SK-N-SH (cell line): Measurements from ENCODE around the gene CAPNS2. TPM values are rescaled to one million over a fixed set of nuclear protein-coding genes. Genes with fewer than 3 reads are reported as not detected.

Experiments
- CTCF ChIA-PET: fragments of 300-600, 350-600 bp; formaldehyde crosslinking; extraction: SDS; loops from one replicate; lab custom pipeline; 2021; lab: Yijun Ruan, JAX
- POLR2A ChIA-PET: fragments of 350-600 bp; sonication (Branson Sonifier 250); formaldehyde crosslinking; extraction: SDS; loops from one replicate; lab custom pipeline; 2020; ENCODE audit warnings: antibody characterized with exemption, inconsistent platforms; lab: Yijun Ruan, JAX
- DNase-seq: peaks from one replicate; pipeline ENCODE4 v3.0.0; 2012
- H2AFZ ChIP-seq: fragments of 200-600 bp; sonication (generic); 2 replicates; pipeline ENCODE4 v1.8.1; 2016; ENCODE audit warnings: antibody characterized with exemption, mild to moderate bottlenecking, low read depth
- H3F3A ChIP-seq: fragments of 200-600 bp; sonication (generic); replicated peaks from 2 replicates; pipeline ENCODE3; 2016; ENCODE audit warnings: antibody characterized with exemption, mild to moderate bottlenecking; ENCODE audit not compliant: insufficient read depth
- H3K27ac ChIP-seq, 2 experiments: fragments of 200-500 bp in 1 of 2; fragments of 200-600 bp in 1 of 2; sonication (Bioruptor generic) in 1 of 2; sonication (generic), shearing (Covaris generic) in 1 of 2; 2 replicates each; pipeline versions ENCODE4 v1.5.1 to v1.6.1; 2014 to 2016; ENCODE audit warnings: low read depth in 2 of 2, inconsistent platforms in 1 of 2, low read length in 1 of 2, mild to moderate bottlenecking in 1 of 2, mixed read lengths in 1 of 2
- H3K27me3 ChIP-seq: fragments of 200-600 bp; sonication (generic), shearing (Covaris generic); 2 replicates; pipeline ENCODE4 v1.6.1; 2016; ENCODE audit warnings: mixed run types; ENCODE audit not compliant: insufficient read depth
- H3K36me3 ChIP-seq, 2 experiments: fragments of 200-500 bp in 1 of 2; fragments of 200-600 bp in 1 of 2; sonication (Bioruptor generic) in 1 of 2; sonication (generic) in 1 of 2; replicated peaks in 1 of 2; 2 replicates each; pipeline versions ENCODE3 to v1.5.1; 2014 to 2016; ENCODE audit warnings: low read length in 1 of 2, mild to moderate bottlenecking in 1 of 2; ENCODE audit not compliant: insufficient read depth in 2 of 2, control insufficient read depth in 1 of 2
- H3K4me1 ChIP-seq, 2 experiments: fragments of 200-500 bp in 1 of 2; fragments of 200-600 bp in 1 of 2; sonication (Bioruptor generic) in 1 of 2; sonication (generic), shearing (Covaris generic) in 1 of 2; 2 replicates each; pipeline versions ENCODE4 v1.5.1 to v1.6.1; 2014 to 2016; ENCODE audit warnings: low read depth in 1 of 2, low read length in 1 of 2, mixed run types in 1 of 2; ENCODE audit not compliant: insufficient read depth in 2 of 2, control insufficient read depth in 1 of 2
- H3K4me2 ChIP-seq: fragments of 200-600 bp; sonication (generic), shearing (Covaris generic); 2 replicates; pipeline ENCODE4 v1.6.1; 2017; ENCODE audit warnings: mixed run types
- H3K4me3 ChIP-seq, 2 experiments: fragments of 200-500 bp in 1 of 2; fragments of 200-600 bp in 1 of 2; sonication (Bioruptor generic) in 1 of 2; sonication (generic), shearing (Covaris generic) in 1 of 2; 2 replicates each; pipeline versions ENCODE4 v1.5.1 to v1.8.1; 2014 to 2016; ENCODE audit warnings: low read depth in 2 of 2, inconsistent platforms in 1 of 2, low read length in 1 of 2, mild to moderate bottlenecking in 1 of 2, mixed read lengths in 1 of 2, moderate library complexity in 1 of 2
- H3K79me2 ChIP-seq: fragments of 200-600 bp; sonication (generic); 2 replicates; pipeline ENCODE4 v1.8.1; 2017; ENCODE audit warnings: mild to moderate bottlenecking; ENCODE audit not compliant: insufficient read depth
- H3K9ac ChIP-seq: fragments of 200-600 bp; sonication (generic); 2 replicates; pipeline ENCODE4 v1.6.1; 2017; ENCODE audit warnings: mixed run types
- H3K9me2 ChIP-seq: fragments of 200-600 bp; sonication (generic); 2 replicates; pipeline ENCODE4 v1.6.1; 2017; ENCODE audit warnings: mixed run types
- H3K9me3 ChIP-seq: fragments of 200-600 bp; sonication (generic); 2 replicates; pipeline ENCODE4 v1.6.1; 2017; ENCODE audit warnings: mixed run types, mild to moderate bottlenecking, moderate library complexity
- H4K20me1 ChIP-seq: fragments of 200-600 bp; sonication (generic); 2 replicates; pipeline ENCODE4 v1.6.1; 2017; ENCODE audit warnings: mild to moderate bottlenecking, mixed run types; ENCODE audit not compliant: insufficient read depth
- CHD2 ChIP-seq: fragments of 150-350 bp; IDR thresholded peaks from 2 replicates; pipeline ENCODE4 v1.6.1; 2018; ENCODE audit warnings: low read length; ENCODE audit not compliant: partially characterized antibody
- CTCF ChIP-seq: fragments of 200-600 bp; sonication (generic); IDR thresholded peaks from 2 replicates; pipeline ENCODE4 v1.6.1; 2017; ENCODE audit warnings: antibody characterized with exemption, mild to moderate bottlenecking, moderate library complexity
- ELF1 ChIP-seq: IDR thresholded peaks from 2 replicates; pipeline ENCODE4 v1.4.0; 2012
- EP300 ChIP-seq, 2 experiments: IDR thresholded peaks; 2 replicates each; pipeline versions ENCODE4 v1.4.0 to v1.6.1; 2012; ENCODE audit warnings: borderline replicate concordance in 1 of 2, low read depth in 1 of 2, low read length in 1 of 2
- EZH2phosphoT487 ChIP-seq: fragments of 200-600 bp; sonication (generic); IDR thresholded peaks from 2 replicates; pipeline ENCODE4 v1.6.1; 2017; ENCODE audit warnings: low read depth, mixed run types, mild to moderate bottlenecking, antibody characterized with exemption, moderate library complexity, borderline replicate concordance
- FOSL2 ChIP-seq: IDR thresholded peaks from 2 replicates; pipeline ENCODE4 v1.4.0; 2012; ENCODE audit warnings: low read depth, mild to moderate bottlenecking, moderate library complexity, borderline replicate concordance
- GABPA ChIP-seq: IDR thresholded peaks from 2 replicates; pipeline ENCODE4 v1.4.0; 2012; ENCODE audit warnings: low read depth, mild to moderate bottlenecking
- GATA2 ChIP-seq: sonication (generic); formaldehyde crosslinking; IDR thresholded peaks from 2 replicates; pipeline ENCODE4 v1.5.0; 2020; ENCODE audit warnings: mild to moderate bottlenecking, missing genetic modification reagents
- IRF3 ChIP-seq: fragments of 150-350 bp; IDR thresholded peaks from 2 replicates; pipeline ENCODE4 v1.6.1; 2016; ENCODE audit warnings: mild to moderate bottlenecking, low read depth, low read length
- MEF2A ChIP-seq: IDR thresholded peaks from 2 replicates; pipeline ENCODE4 v1.4.0; 2012; ENCODE audit warnings: low read depth, borderline replicate concordance
- MXI1 ChIP-seq: IDR thresholded peaks from 2 replicates; pipeline ENCODE4 v1.6.1; 2012; ENCODE audit warnings: mild to moderate bottlenecking, low read depth, low read length, improper control_type of control experiment
- NRF1 ChIP-seq: IDR thresholded peaks from 2 replicates; pipeline ENCODE4 v1.6.1; 2012; ENCODE audit warnings: low read depth, mild to moderate bottlenecking, low read length
- RAD21 ChIP-seq: IDR thresholded peaks from 2 replicates; pipeline ENCODE4 v1.6.1; 2012; ENCODE audit warnings: mild to moderate bottlenecking, low read length
- RCOR1 ChIP-seq: fragments of 150-350 bp; IDR thresholded peaks from 2 replicates; pipeline ENCODE4 v1.6.1; 2017; ENCODE audit warnings: antibody characterized with exemption, low read length
- RFX5 ChIP-seq: IDR thresholded peaks from 2 replicates; pipeline ENCODE4 v1.6.1; 2012; ENCODE audit warnings: mild to moderate bottlenecking, improper control_type of control experiment, low read length
- RXRA ChIP-seq: IDR thresholded peaks from 2 replicates; pipeline ENCODE4 v1.4.0; 2012; ENCODE audit warnings: low read depth, mild to moderate bottlenecking, borderline replicate concordance
- TAF1 ChIP-seq: IDR thresholded peaks from 2 replicates; pipeline ENCODE4 v1.6.1; 2012; ENCODE audit warnings: low read depth, mild to moderate bottlenecking, low read length, moderate library complexity, borderline replicate concordance
- ZBTB33 ChIP-seq: IDR thresholded peaks from 2 replicates; pipeline ENCODE4 v1.4.0; 2012; ENCODE audit warnings: low read depth, borderline replicate concordance
- WGBS: methylation state at CpG from one replicate; pipeline ENCODE4 v1.1.6; 2017; ENCODE audit warnings: low lambda C conversion rate; 5-methylcytosine and 5-hydroxymethylcytosine counted together
- polyA plus RNA-seq, 3 experiments: library from polyadenylated mRNA; depleted of rRNA; stranded (reverse); fragments of >200 nt; gene quantifications; 2 replicates each; pipeline ENCODE4 v1.2.3, GENCODE V29; 2012

CAPNS2 gene
- polyA plus RNA-seq, 1 of the 3 experiments (the other 2 are of a cell fraction), result 0.13 TPM

GRCh38 chr16:55529018-55529417 is 37.5 kb upstream of the CAPNS2 start (continued):
- TF ChIP-seq IRF3, result no peak
- no peak for TF ChIP-seq FOSL2
- no peak for TF ChIP-seq EZH2phosphoT487
- TF ChIP-seq EP300 (IDR thresholded peaks at IDR 0.05; ENCODE audit: borderline replicate concordance in 1 of 2, low read depth in 1 of 2, low read length in 1 of 2), result no peak
- TF ChIP-seq GABPA, result no peak
- no peak for TF ChIP-seq TAF1
- no peak for TF ChIP-seq GATA2 (CRISPR knock-in tag)
- no peak for TF ChIP-seq RAD21
- TF ChIP-seq RFX5, result no peak
- TF ChIP-seq NRF1, result no peak
- no peak for TF ChIP-seq RXRA
- no peak for TF ChIP-seq CTCF
- TF ChIP-seq, all 33 proteins: peak for 0

GRCh38 chr16:55530316-55530856 is 36.1 kb upstream of the CAPNS2 start:
- Histone ChIP-seq H3K4me1 (peaks cover 0 to 2% of the 10 kb centered on the region in 2 experiments; a peak in 2 of 4 replicates), H3K27ac (no peak overlapping the region), H3K79me2 (no peaks in the 10 kb centered on the region), H3K36me3 (peaks cover 74 to 78% of the 10 kb centered on the region in 2 experiments), H3K9ac (no peak overlapping the region), H2AFZ (no peak overlapping the region), H3K9me2 (no peaks in the 10 kb centered on the region), H3F3A (peaks cover 11% of the 10 kb centered on the region), H3K4me3 (no peak overlapping the region), H4K20me1 (no peaks in the 10 kb centered on the region), H3K9me3 (no peaks in the 10 kb centered on the region), H3K27me3 (no peaks in the 10 kb centered on the region), H3K4me2 (no peak overlapping the region)
- WGBS, result 95% methylated on average over 1 of the region's 1 CpG
- ChIA-PET CTCF (interaction anchor here (1.1 to 1.7 kb wide), 5 partner anchors 14 to 172 kb away, joined by 3 to 7 read pairs (median 4); no protein-coding TSS in a partner anchor), POLR2A (no interaction called here)
- TF ChIP-seq ELF1 (no peak), MEF2A (no peak), EZH2phosphoT487 (no peak), TAF1 (no peak), ZBTB33 (no peak), RCOR1 (no peak), EP300 (IDR thresholded peaks at IDR 0.05; ENCODE audit: borderline replicate concordance in 1 of 2, low read depth in 1 of 2, low read length in 1 of 2) (no peak), MXI1 (no peak), CHD2 (no peak), GABPA (no peak), GATA2 (CRISPR knock-in tag) (no peak)
- no peak for DNase-seq
